ENCODE data around the gene SLC22A23.

SLC22A23 gene

DNA sequence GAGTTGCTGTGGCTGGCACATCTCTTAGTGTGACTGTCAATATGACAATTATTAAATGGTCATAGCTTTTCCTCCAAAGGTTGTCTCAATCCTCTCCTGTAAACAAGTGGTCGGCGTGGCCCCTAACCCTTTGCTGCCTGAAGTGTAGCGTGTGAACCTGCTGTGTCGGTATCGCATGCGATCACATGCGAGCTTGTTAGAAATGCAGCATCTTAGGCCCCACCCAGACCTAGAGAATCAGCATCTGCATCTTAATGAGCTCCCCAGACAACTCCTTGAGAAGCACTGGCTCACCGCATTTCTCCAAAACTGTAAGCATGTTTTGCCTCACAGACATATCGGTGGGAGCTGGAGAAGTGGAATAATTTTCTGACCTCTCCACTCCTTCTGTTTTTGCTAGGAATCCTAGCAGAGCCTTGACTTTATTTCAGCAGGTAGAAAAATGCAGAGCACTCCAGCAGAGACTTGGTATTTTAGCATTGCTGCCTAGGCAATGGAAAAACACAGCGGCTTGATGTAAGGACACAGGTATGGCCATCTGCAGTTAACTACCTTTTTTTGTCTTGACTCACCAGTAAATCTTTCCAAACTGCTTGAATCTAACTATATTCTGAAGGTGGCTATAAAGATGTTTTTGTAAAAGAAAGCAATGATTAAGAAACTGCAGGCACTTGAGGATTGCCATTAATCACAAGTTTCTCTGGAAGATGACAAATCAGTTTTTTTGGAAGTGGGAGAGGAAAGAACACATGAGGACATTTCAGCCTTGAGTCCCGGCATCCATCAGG is 130.5 kb downstream of the SLC22A23 start:
- H3K36me3 ChIP-seq (ENCODE audit: control insufficient read depth, insufficient read depth, low read length) = no peaks in the 10 kb centered on the region
- 73 to 75% methylated on average over 11 of the region's 11 CpGs for WGBS, 2 experiments

DNA sequence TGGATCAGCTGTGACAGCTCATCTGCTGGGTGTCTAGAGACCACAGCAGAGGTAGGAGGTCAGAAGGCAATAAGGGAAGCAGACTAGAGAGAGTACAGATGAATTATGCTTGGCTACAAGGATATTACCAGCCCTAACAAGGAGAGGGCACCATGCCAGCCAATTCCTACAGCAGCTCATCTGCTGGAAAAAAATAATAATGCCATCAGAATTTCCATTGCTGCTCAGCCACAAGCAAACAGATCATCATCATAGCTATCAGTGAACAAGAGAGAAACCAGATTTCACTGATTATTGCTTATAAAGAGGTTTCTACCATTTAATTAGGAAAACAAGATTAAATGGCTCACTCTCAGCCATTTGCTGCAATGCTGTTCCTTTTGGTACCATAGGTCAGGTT is 131.6 kb downstream of the SLC22A23 start:
- Histone ChIP-seq H3K27me3 (ENCODE audit: control insufficient read depth, insufficient read depth, low read length, poor library complexity, severe bottlenecking) (no peaks in the 10 kb centered on the region), H3K4me1 (ENCODE audit: control insufficient read depth, insufficient read depth, low read length) (peaks cover 2% of the 10 kb centered on the region), H3K4me3 (ENCODE audit: insufficient read depth, low read depth, low read length) (no peak overlapping the region), H3K9me3 (ENCODE audit: control insufficient read depth, low read length) (no peaks in the 10 kb centered on the region), H3K36me3 (ENCODE audit: control insufficient read depth, insufficient read depth, low read length) (no peaks in the 10 kb centered on the region), H3K27ac (ENCODE audit: insufficient read depth, low read depth, low read length, poor library complexity, severe bottlenecking) (no peak overlapping the region)

More for the DNA sequence above, 130.5 kb downstream of the SLC22A23 start:
- Histone ChIP-seq H3K9me3 (ENCODE audit: control insufficient read depth, low read length) (no peaks in the 10 kb centered on the region), H3K4me3 (ENCODE audit: insufficient read depth, low read depth, low read length) (no peak overlapping the region), H3K27me3 (ENCODE audit: control insufficient read depth, insufficient read depth, low read length, poor library complexity, severe bottlenecking) (no peaks in the 10 kb centered on the region), H3K27ac (ENCODE audit: insufficient read depth, low read depth, low read length, poor library complexity, severe bottlenecking) (no peak overlapping the region), H3K4me1 (ENCODE audit: control insufficient read depth, insufficient read depth, low read length) (peaks cover 2% of the 10 kb centered on the region)

DNA sequence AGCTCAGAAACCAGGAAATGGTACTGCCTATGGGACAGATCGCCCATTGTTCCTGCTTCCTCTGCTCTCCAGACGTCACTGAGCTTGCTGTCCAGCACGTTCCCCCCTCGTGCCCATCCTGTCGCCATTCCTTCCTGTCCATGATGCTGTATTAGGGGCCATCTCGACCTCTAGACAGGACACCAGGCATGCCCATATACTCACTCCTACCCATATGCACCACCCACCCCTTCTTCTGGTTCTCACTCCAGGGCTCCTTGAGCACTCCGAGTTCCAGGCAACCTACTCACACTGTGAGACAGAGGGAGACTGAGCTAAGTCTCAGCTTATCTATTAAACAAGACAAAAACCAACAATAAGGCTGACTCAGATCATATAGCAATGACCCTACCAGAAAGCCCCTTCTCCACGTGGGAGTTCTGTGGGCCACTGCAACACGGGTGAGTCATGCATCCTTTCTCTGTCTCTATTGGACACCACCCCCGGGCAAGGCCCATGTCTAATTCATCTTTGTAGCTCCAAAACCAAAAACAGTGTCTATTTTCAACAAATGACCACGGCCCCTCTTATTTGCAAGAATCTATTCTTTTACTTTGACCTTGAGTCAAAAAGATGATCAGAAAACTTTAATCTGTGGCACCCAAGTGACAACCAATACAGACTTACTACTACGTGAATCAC is 132.4 kb downstream of the SLC22A23 start:
- no peak overlapping the region for H3K27ac ChIP-seq (ENCODE audit: insufficient read depth, low read depth, low read length, poor library complexity, severe bottlenecking)
- H3K27me3 ChIP-seq (ENCODE audit: control insufficient read depth, insufficient read depth, low read length, poor library complexity, severe bottlenecking) = no peaks in the 10 kb centered on the region
- no peaks in the 10 kb centered on the region for H3K4me1 ChIP-seq (ENCODE audit: control insufficient read depth, insufficient read depth, low read length)
- H3K36me3 ChIP-seq (ENCODE audit: control insufficient read depth, insufficient read depth, low read length) = no peaks in the 10 kb centered on the region
- no peak overlapping the region for H3K4me3 ChIP-seq (ENCODE audit: insufficient read depth, low read depth, low read length)
- H3K9me3 ChIP-seq (ENCODE audit: control insufficient read depth, low read length) = no peaks in the 10 kb centered on the region
- 89 to 91% methylated on average over 11 to 12 of the region's 12 CpGs for WGBS, 2 experiments

- Histone ChIP-seq H3K27me3 (ENCODE audit: control insufficient read depth, insufficient read depth, low read length, poor library complexity, severe bottlenecking) (no peaks in the 10 kb centered on the region), H3K27ac (ENCODE audit: insufficient read depth, low read depth, low read length, poor library complexity, severe bottlenecking) (no peak overlapping the region), H3K4me3 (ENCODE audit: insufficient read depth, low read depth, low read length) (no peak overlapping the region), H3K9me3 (ENCODE audit: control insufficient read depth, low read length) (no peaks in the 10 kb centered on the region), H3K36me3 (ENCODE audit: control insufficient read depth, insufficient read depth, low read length) (no peaks in the 10 kb centered on the region), H3K4me1 (ENCODE audit: control insufficient read depth, insufficient read depth, low read length) (no peaks in the 10 kb centered on the region)
- 97% methylated on average over 21 of the region's 21 CpGs for WGBS, 2 experiments
Observed at GRCh38 chr6:3323696-3324261, 133.1 kb downstream of the SLC22A23 start.

GRCh38 chr6:3323148-3323547 is 133.7 kb downstream of the SLC22A23 start:
- Histone ChIP-seq H3K4me3 (ENCODE audit: insufficient read depth, low read depth, low read length) (no peak overlapping the region), H3K27ac (ENCODE audit: insufficient read depth, low read depth, low read length, poor library complexity, severe bottlenecking) (no peak overlapping the region), H3K36me3 (ENCODE audit: control insufficient read depth, insufficient read depth, low read length) (no peaks in the 10 kb centered on the region), H3K27me3 (ENCODE audit: control insufficient read depth, insufficient read depth, low read length, poor library complexity, severe bottlenecking) (no peaks in the 10 kb centered on the region), H3K9me3 (ENCODE audit: control insufficient read depth, low read length) (no peaks in the 10 kb centered on the region), H3K4me1 (ENCODE audit: control insufficient read depth, insufficient read depth, low read length) (no peaks in the 10 kb centered on the region)
- WGBS, 2 experiments = 85 to 95% methylated on average over 2 to 3 of the region's 3 CpGs

- Histone ChIP-seq H3K36me3 (ENCODE audit: control insufficient read depth, insufficient read depth, low read length) (no peaks in the 10 kb centered on the region), H3K27ac (ENCODE audit: insufficient read depth, low read depth, low read length, poor library complexity, severe bottlenecking) (no peak overlapping the region), H3K9me3 (ENCODE audit: control insufficient read depth, low read length) (no peaks in the 10 kb centered on the region), H3K4me1 (ENCODE audit: control insufficient read depth, insufficient read depth, low read length) (no peaks in the 10 kb centered on the region), H3K27me3 (ENCODE audit: control insufficient read depth, insufficient read depth, low read length, poor library complexity, severe bottlenecking) (no peaks in the 10 kb centered on the region), H3K4me3 (ENCODE audit: insufficient read depth, low read depth, low read length) (no peak overlapping the region)
- WGBS, 2 experiments = 93 to 94% methylated on average over 14 of the region's 14 CpGs
Observed at GRCh38 chr6:3322366-3322890, 134.4 kb downstream of the SLC22A23 start.

GRCh38 chr6:3321875-3322274 is 135.0 kb downstream of the SLC22A23 start:
- H3K9me3 ChIP-seq (ENCODE audit: control insufficient read depth, low read length) = no peaks in the 10 kb centered on the region
- no peaks in the 10 kb centered on the region for H3K27me3 ChIP-seq (ENCODE audit: control insufficient read depth, insufficient read depth, low read length, poor library complexity, severe bottlenecking)
- H3K4me1 ChIP-seq (ENCODE audit: control insufficient read depth, insufficient read depth, low read length) = no peaks in the 10 kb centered on the region
- 96 to 97% methylated on average over 8 of the region's 8 CpGs for WGBS, 2 experiments
- H3K27ac ChIP-seq (ENCODE audit: insufficient read depth, low read depth, low read length, poor library complexity, severe bottlenecking) = no peak overlapping the region
- no peak overlapping the region for H3K4me3 ChIP-seq (ENCODE audit: insufficient read depth, low read depth, low read length)
- no peaks in the 10 kb centered on the region for H3K36me3 ChIP-seq (ENCODE audit: control insufficient read depth, insufficient read depth, low read length)

DNA sequence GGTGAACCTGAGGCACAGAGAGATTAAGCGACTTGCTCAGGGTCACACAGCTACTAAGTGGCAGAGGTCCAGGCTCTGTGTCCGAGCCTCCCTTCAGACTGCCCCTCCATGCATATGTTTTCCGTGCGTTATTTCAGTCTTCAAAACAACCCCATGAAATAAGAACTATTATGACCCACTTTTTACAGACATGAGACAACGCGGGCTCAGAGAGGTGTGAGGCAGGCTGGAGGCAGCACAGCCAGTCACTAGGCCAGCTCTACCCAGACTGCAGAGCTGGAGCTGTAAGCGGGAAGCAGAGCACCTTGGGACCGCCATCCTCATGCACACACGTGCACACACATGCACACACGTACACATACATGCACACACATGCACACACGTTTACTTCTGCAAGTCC is 135.8 kb downstream of the SLC22A23 start:
- H3K4me3 ChIP-seq (ENCODE audit: insufficient read depth, low read depth, low read length) = no peak overlapping the region
- no peaks in the 10 kb centered on the region for H3K36me3 ChIP-seq (ENCODE audit: control insufficient read depth, insufficient read depth, low read length)
- H3K9me3 ChIP-seq (ENCODE audit: control insufficient read depth, low read length) = no peaks in the 10 kb centered on the region
- no peaks in the 10 kb centered on the region for H3K4me1 ChIP-seq (ENCODE audit: control insufficient read depth, insufficient read depth, low read length)
- WGBS, 2 experiments = 92 to 96% methylated on average over 10 of the region's 11 CpGs
- H3K27ac ChIP-seq (ENCODE audit: insufficient read depth, low read depth, low read length, poor library complexity, severe bottlenecking) = no peak overlapping the region
- H3K27me3 ChIP-seq (ENCODE audit: control insufficient read depth, insufficient read depth, low read length, poor library complexity, severe bottlenecking) = no peaks in the 10 kb centered on the region

GRCh38 chr6:3320238-3320811 is 136.5 kb downstream of the SLC22A23 start:
- no peaks in the 10 kb centered on the region for H3K9me3 ChIP-seq (ENCODE audit: control insufficient read depth, low read length)
- WGBS, 2 experiments = 91 to 92% methylated on average over 7 of the region's 7 CpGs
- H3K36me3 ChIP-seq (ENCODE audit: control insufficient read depth, insufficient read depth, low read length) = no peaks in the 10 kb centered on the region
- H3K27ac ChIP-seq (ENCODE audit: insufficient read depth, low read depth, low read length, poor library complexity, severe bottlenecking) = no peak overlapping the region
- no peak overlapping the region for H3K4me3 ChIP-seq (ENCODE audit: insufficient read depth, low read depth, low read length)
- H3K27me3 ChIP-seq (ENCODE audit: control insufficient read depth, insufficient read depth, low read length, poor library complexity, severe bottlenecking) = no peaks in the 10 kb centered on the region
- no peaks in the 10 kb centered on the region for H3K4me1 ChIP-seq (ENCODE audit: control insufficient read depth, insufficient read depth, low read length)

All from ectodermal cell (in vitro differentiated cells).